Upper lobe of left lung (tissue), 6 donors: ENCODE data around the gene DARS2. TPM values are rescaled to one million over a fixed set of nuclear protein-coding genes. Genes with fewer than 3 reads are reported as not detected.
"Not testable (repeated sequence)": the region's sequence is repeated elsewhere in the genome, so short reads cannot be mapped to it uniquely, and the experiment has no call there.

Experiments
- ATAC-seq, 2 donors: fragments of 200-7000 bp; cut with Tn5 transposase; one replicate each; pipeline ENCODE4 v1.9.1; 2022; ENCODE audit warnings: mild to moderate bottlenecking in 2 of 2, moderate library complexity in 2 of 2; ENCODE audit not compliant: low FRiP score in 2 of 2
- DNase-seq, 2 donors: peaks; one replicate each; pipeline ENCODE4 v3.0.0-alpha.2; 2019 to 2020
- H3K27ac ChIP-seq, 4 donors: fragments of 200-600 bp; sonication (generic); one replicate each; pipeline ENCODE4 v1.5.1; 2016 to 2019
- H3K27me3 ChIP-seq, 4 donors: fragments of 200-600 bp; sonication (generic); one replicate each; pipeline ENCODE4 v1.5.1; 2017 to 2019
- H3K36me3 ChIP-seq, 4 donors: fragments of 200-600 bp; sonication (generic); one replicate each; pipeline ENCODE4 v1.5.1; 2016 to 2019
- H3K4me1 ChIP-seq, 4 donors: fragments of 200-600 bp; sonication (generic); one replicate each; pipeline ENCODE4 v1.5.1; 2018 to 2019
- H3K4me3 ChIP-seq, 4 donors: fragments of 200-600 bp; sonication (generic); one replicate each; pipeline ENCODE4 v1.5.1; 2017 to 2019; ENCODE audit warnings: mild to moderate bottlenecking in 2 of 4, moderate library complexity in 1 of 4
- H3K9me3 ChIP-seq, 4 donors: fragments of 200-600 bp; sonication (generic); one replicate each; pipeline ENCODE4 v1.5.1; 2018 to 2019
- EP300 ChIP-seq, 4 donors: sonication (generic); formaldehyde crosslinking; IDR thresholded peaks; one replicate each; pipeline ENCODE4 v1.5.1; 2017; ENCODE audit warnings: antibody characterized with exemption in 4 of 4, control low read depth in 2 of 4
- POLR2A ChIP-seq, 4 donors: fragments of 450-650 bp; IDR thresholded peaks; one replicate each; pipeline ENCODE4 v1.5.1; 2016 to 2017; ENCODE audit warnings: antibody characterized with exemption in 4 of 4, mild to moderate bottlenecking in 2 of 4
- POLR2AphosphoS5 ChIP-seq, 2 donors: sonication (generic); formaldehyde crosslinking; IDR thresholded peaks; one replicate each; pipeline ENCODE4 v1.5.1; 2017; ENCODE audit warnings: antibody characterized with exemption in 2 of 2
- WGBS, 2 donors: methylation state at CpG; one replicate each; pipeline ENCODE4 v1.1.5; 2017 to 2018; 5-methylcytosine and 5-hydroxymethylcytosine counted together
- total RNA-seq, 6 donors: library from RNA; depleted of rRNA in 4 of 6; stranded (reverse); fragments of >200 nt in 4 of 6; gene quantifications; one replicate each; pipeline versions ENCODE4 v1.1.0 to v1.2.1, GENCODE V29; 2016 to 2021
- TF ChIP-seq, protein P1 (sequence below), 6 experiments: fragments of 450-650 bp in 4 of 6; fragments of 200-600 bp in 2 of 6; sonication (generic) in 2 of 6; IDR thresholded peaks; one replicate each; pipeline ENCODE4 v1.5.1; 2016 to 2019; ENCODE audit warnings: antibody characterized with exemption in 6 of 6
- donor health status: DM: no; HTN: no; CAD: no; lungs with moderate emphysema.
- donor health status: DM: no; HTN: yes; CAD: no; lungs with severe emphysema.

The DARS2 gene
- total RNA-seq, 6 donors from 2014 or later = 7.3 to 19.1 (median 12.5) TPM

DNA sequence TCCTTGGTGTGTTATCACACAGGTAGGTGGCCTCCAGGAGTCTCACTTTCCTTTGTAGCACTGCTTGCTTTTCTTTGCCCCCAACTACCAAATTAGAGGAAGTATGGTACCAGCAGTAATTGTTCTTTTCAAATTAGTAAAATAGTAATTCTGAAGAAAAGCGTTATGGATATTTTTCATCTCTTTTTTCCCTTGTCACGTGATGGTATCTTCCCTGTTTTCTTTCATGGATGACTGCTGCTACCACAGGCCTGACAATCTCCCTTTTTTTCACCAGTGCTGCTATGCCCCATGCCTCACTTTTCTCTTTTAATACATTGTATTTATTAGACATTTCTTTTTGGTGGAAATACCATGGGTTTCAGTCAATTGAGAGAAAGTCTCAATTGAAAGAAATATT is 47.0 kb downstream of the DARS2 start:
- no peak for ATAC-seq
- no peaks in the 10 kb centered on the region for H3K9me3 ChIP-seq
- H3K4me1 ChIP-seq = peaks cover 20 to 43% (median 34%) of the 10 kb centered on the region in 4 donors
- H3K27ac ChIP-seq = peak overlapping the region in 2 of 4 donors; percentile 28 to 98
- no peaks in the 10 kb centered on the region for H3K27me3 ChIP-seq
- 43 to 85% methylated on average over 2 of the region's 2 CpGs for WGBS, 2 donors
- no peak for DNase-seq
- no peak overlapping the region for H3K4me3 ChIP-seq
- H3K36me3 ChIP-seq = peaks cover 0 to 22% (median 9%) of the 10 kb centered on the region in 4 donors
- TF ChIP-seq EP300 (IDR thresholded peaks at IDR 0.05) = no peak
- no peak for TF ChIP-seq POLR2AphosphoS5 (IDR thresholded peaks at IDR 0.05)
- TF ChIP-seq, protein P1, sequence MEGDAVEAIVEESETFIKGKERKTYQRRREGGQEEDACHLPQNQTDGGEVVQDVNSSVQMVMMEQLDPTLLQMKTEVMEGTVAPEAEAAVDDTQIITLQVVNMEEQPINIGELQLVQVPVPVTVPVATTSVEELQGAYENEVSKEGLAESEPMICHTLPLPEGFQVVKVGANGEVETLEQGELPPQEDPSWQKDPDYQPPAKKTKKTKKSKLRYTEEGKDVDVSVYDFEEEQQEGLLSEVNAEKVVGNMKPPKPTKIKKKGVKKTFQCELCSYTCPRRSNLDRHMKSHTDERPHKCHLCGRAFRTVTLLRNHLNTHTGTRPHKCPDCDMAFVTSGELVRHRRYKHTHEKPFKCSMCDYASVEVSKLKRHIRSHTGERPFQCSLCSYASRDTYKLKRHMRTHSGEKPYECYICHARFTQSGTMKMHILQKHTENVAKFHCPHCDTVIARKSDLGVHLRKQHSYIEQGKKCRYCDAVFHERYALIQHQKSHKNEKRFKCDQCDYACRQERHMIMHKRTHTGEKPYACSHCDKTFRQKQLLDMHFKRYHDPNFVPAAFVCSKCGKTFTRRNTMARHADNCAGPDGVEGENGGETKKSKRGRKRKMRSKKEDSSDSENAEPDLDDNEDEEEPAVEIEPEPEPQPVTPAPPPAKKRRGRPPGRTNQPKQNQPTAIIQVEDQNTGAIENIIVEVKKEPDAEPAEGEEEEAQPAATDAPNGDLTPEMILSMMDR (IDR thresholded peaks at IDR 0.05) = no peak
- no peak for TF ChIP-seq POLR2A (IDR thresholded peaks at IDR 0.05)

DNA sequence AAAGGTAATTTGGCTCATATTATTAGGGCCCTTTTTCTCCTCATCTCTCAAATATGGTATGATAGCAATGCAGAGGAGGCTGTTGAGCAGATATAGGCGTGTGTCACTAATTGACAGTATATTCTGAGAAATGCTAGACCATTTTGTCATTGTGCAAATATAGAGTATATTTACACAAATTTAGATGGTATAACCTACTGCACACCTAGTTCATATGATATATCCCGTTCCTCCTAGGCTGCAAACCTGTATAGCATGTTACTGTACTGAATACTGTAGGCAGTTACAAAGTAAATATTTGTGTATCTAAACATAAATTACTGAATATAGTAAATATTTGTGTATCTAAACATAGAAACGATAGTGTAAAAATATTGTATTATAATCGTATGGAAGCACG is 52.3 kb downstream of the DARS2 start:
- no peak for TF ChIP-seq EP300 (IDR thresholded peaks at IDR 0.05)
- 83 to 91% methylated on average over 5 of the region's 5 CpGs for WGBS, 2 donors
- H3K36me3 ChIP-seq = peaks cover 0 to 27% (median 17%) of the 10 kb centered on the region in 4 donors
- H3K9me3 ChIP-seq = no peaks in the 10 kb centered on the region
- DNase-seq (no peak), ATAC-seq (no peak)
- H3K27me3 ChIP-seq = no peaks in the 10 kb centered on the region
- H3K4me3 ChIP-seq = no peak overlapping the region
- H3K27ac ChIP-seq = no peak overlapping the region
- peaks cover 0 to 4% (median 0%) of the 10 kb centered on the region in 4 donors for H3K4me1 ChIP-seq

- H3K27me3 ChIP-seq = no peaks in the 10 kb centered on the region
- no peak overlapping the region for H3K4me3 ChIP-seq
- TF ChIP-seq POLR2AphosphoS5 (IDR thresholded peaks at IDR 0.05) (no peak), EP300 (IDR thresholded peaks at IDR 0.05) (no peak), POLR2A (IDR thresholded peaks at IDR 0.05) (no peak)
- H3K27ac ChIP-seq = no peak overlapping the region
- H3K9me3 ChIP-seq = no peaks in the 10 kb centered on the region
- peaks cover 0 to 27% (median 17%) of the 10 kb centered on the region in 4 donors for H3K36me3 ChIP-seq
- DNase-seq = no peak
- H3K4me1 ChIP-seq = no peaks in the 10 kb centered on the region
- no peak for ATAC-seq
These were observed 53.8 kb downstream of the DARS2 start for GRCh38 chr1:173878251-173878650.

- 80 to 88% methylated on average over 3 to 4 of the region's 4 CpGs for WGBS, 2 donors
- ATAC-seq = not testable (repeated sequence)
These were observed 56.6 kb downstream of the DARS2 start for GRCh38 chr1:173881117-173881516.

DNA sequence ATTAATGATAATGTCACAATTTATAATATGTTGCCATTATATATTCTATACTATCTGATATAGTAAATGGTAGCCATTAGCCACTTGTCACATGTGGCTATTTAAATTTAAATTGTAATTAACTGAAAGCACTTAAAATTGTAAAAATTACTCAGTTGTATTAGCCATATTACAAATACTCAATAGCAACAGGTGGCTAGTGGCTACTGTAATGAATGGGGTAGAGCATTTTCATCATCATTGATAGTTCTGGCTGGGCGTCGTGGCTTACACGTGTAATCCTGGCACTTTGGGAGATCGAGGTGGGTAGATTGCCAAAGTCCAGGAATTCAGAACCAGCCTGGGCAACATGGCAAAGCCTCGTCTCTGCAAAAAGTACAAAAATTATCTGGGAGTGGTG is 60.2 kb downstream of the DARS2 start:
- ATAC-seq (no peak), DNase-seq (no peak)
- no peak for TF ChIP-seq POLR2AphosphoS5 (IDR thresholded peaks at IDR 0.05)
- TF ChIP-seq EP300 (IDR thresholded peaks at IDR 0.05) = no peak
- no peak for TF ChIP-seq POLR2A (IDR thresholded peaks at IDR 0.05)
- TF ChIP-seq, protein P1 (IDR thresholded peaks at IDR 0.05) = no peak
- no peaks in the 10 kb centered on the region for H3K4me1 ChIP-seq
- WGBS, 2 donors = 89 to 93% methylated on average over 5 of the region's 5 CpGs
- no peaks in the 10 kb centered on the region for H3K9me3 ChIP-seq
- peaks cover 10 to 21% (median 13%) of the 10 kb centered on the region in 4 donors for H3K36me3 ChIP-seq
- no peak overlapping the region for H3K27ac ChIP-seq
- no peaks in the 10 kb centered on the region for H3K27me3 ChIP-seq
- no peak overlapping the region for H3K4me3 ChIP-seq

More at GRCh38 chr1:173881117-173881516, 56.6 kb downstream of the DARS2 start:
- not testable (repeated sequence) for H3K4me1 ChIP-seq, H3K4me3 ChIP-seq, H3K27ac ChIP-seq, H3K9me3 ChIP-seq, DNase-seq, H3K27me3 ChIP-seq
- peaks cover 7 to 26% (median 14%) of the 10 kb centered on the region in 4 donors for H3K36me3 ChIP-seq

DNA sequence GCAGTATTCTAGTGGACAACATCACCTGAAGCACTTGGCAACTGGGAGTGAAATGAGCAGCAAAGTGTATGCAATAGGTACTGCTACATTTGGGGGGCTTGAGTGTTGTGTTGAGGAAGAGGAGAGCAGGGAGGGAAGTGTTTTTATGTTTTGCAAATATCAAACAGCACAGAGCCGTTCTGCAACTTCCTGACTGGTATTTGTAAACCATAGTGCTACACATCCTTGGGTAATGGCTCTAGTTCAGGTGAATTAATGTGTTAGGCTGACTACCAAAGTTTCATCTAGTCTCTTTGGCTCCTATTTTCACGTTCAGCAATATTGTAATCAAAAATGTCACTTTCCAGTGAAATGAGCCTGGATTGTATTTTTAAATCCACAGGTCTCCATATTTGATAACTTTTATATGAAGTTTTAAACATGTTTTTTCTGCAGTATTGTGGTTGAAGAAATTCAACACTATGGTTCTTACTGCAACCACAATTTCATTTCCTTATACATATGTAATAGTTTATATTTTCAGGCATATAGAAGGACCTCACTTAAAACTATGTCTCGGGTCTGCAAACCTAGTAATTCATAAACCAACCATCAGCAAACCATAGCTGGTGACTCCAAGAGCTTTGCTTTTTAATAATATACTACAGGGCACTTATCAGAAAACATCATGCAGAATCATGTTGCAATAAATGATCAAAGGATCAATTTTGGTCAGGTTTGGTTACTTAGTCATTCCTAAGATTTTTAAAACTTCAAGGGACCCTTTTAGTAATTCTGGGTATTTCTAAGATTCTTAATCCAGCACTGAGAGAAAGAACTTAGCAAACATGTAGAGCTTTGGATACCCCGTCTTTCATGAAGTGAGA is 62.5 kb downstream of the DARS2 start:
- H3K9me3 ChIP-seq = no peaks in the 10 kb centered on the region
- peaks cover 10 to 21% (median 13%) of the 10 kb centered on the region in 4 donors for H3K36me3 ChIP-seq
- no peak overlapping the region for H3K4me3 ChIP-seq
- no peaks in the 10 kb centered on the region for H3K27me3 ChIP-seq
- no peak for TF ChIP-seq POLR2A (IDR thresholded peaks at IDR 0.05)
- ATAC-seq = no peak
- 69 to 76% methylated on average over 4 of the region's 4 CpGs for WGBS, 2 donors
- no peak overlapping the region for H3K27ac ChIP-seq
- no peak for DNase-seq
- no peaks in the 10 kb centered on the region for H3K4me1 ChIP-seq

GRCh38 chr1:173887627-173888026 is 63.2 kb downstream of the DARS2 start:
- DNase-seq (no peak), ATAC-seq (no peak)
- Histone ChIP-seq H3K4me1 (no peaks in the 10 kb centered on the region), H3K9me3 (no peaks in the 10 kb centered on the region), H3K4me3 (no peak overlapping the region), H3K27me3 (no peaks in the 10 kb centered on the region), H3K36me3 (peaks cover 10 to 21% (median 13%) of the 10 kb centered on the region in 4 donors), H3K27ac (no peak overlapping the region)
- WGBS, 2 donors = 87 to 89% methylated on average over 2 of the region's 2 CpGs
- TF ChIP-seq POLR2AphosphoS5 (IDR thresholded peaks at IDR 0.05) (no peak), POLR2A (IDR thresholded peaks at IDR 0.05) (no peak), EP300 (IDR thresholded peaks at IDR 0.05) (no peak)
- TF ChIP-seq, protein P1 (IDR thresholded peaks at IDR 0.05) = no peak
